ENCODE data around the gene RAB44.

The RAB44 gene

GRCh38 chr6:36765190-36765589 lies 67.6 kb downstream of the RAB44 start:
- Histone ChIP-seq H3K27me3 (ENCODE audit: control insufficient read depth, insufficient read depth, low read length) (no peaks in the 10 kb centered on the region), H3K9ac (ENCODE audit: low read depth, low read length) (no peak overlapping the region), H3K4me1 (ENCODE audit: control insufficient read depth, insufficient read depth, low read length) (peaks cover 6% of the 10 kb centered on the region), H3K36me3 (ENCODE audit: control insufficient read depth, insufficient read depth, low read length) (no peaks in the 10 kb centered on the region), H3K4me3 (ENCODE audit: low read depth, low read length) (no peak overlapping the region), H3K9me3 (ENCODE audit: control insufficient read depth, insufficient read depth, low read length) (no peaks in the 10 kb centered on the region)

GRCh38 chr6:36765594-36766398 lies 68.2 kb downstream of the RAB44 start:
- Histone ChIP-seq H3K27me3 (ENCODE audit: control insufficient read depth, insufficient read depth, low read length) (no peaks in the 10 kb centered on the region), H3K9ac (ENCODE audit: low read depth, low read length) (no peak overlapping the region), H3K4me3 (ENCODE audit: low read depth, low read length) (no peak overlapping the region), H3K4me1 (ENCODE audit: control insufficient read depth, insufficient read depth, low read length) (peaks cover 6% of the 10 kb centered on the region), H3K9me3 (ENCODE audit: control insufficient read depth, insufficient read depth, low read length) (no peaks in the 10 kb centered on the region), H3K36me3 (ENCODE audit: control insufficient read depth, insufficient read depth, low read length) (no peaks in the 10 kb centered on the region)

GRCh38 chr6:36766399-36766945 lies 68.8 kb downstream of the RAB44 start:
- H3K4me3 ChIP-seq (ENCODE audit: low read depth, low read length), result no peak overlapping the region
- H3K9me3 ChIP-seq (ENCODE audit: control insufficient read depth, insufficient read depth, low read length), result no peaks in the 10 kb centered on the region
- no peak overlapping the region for H3K9ac ChIP-seq (ENCODE audit: low read depth, low read length)
- no peaks in the 10 kb centered on the region for H3K36me3 ChIP-seq (ENCODE audit: control insufficient read depth, insufficient read depth, low read length)
- peaks cover 6% of the 10 kb centered on the region for H3K4me1 ChIP-seq (ENCODE audit: control insufficient read depth, insufficient read depth, low read length)
- no peaks in the 10 kb centered on the region for H3K27me3 ChIP-seq (ENCODE audit: control insufficient read depth, insufficient read depth, low read length)

GRCh38 chr6:36769183-36769675 lies 71.6 kb downstream of the RAB44 start:
- H3K36me3 ChIP-seq (ENCODE audit: control insufficient read depth, insufficient read depth, low read length), result no peaks in the 10 kb centered on the region
- no peaks in the 10 kb centered on the region for H3K27me3 ChIP-seq (ENCODE audit: control insufficient read depth, insufficient read depth, low read length)
- no peak overlapping the region for H3K9ac ChIP-seq (ENCODE audit: low read depth, low read length)
- peaks cover 7% of the 10 kb centered on the region for H3K4me1 ChIP-seq (ENCODE audit: control insufficient read depth, insufficient read depth, low read length)
- H3K4me3 ChIP-seq (ENCODE audit: low read depth, low read length), result no peak overlapping the region
- H3K9me3 ChIP-seq (ENCODE audit: control insufficient read depth, insufficient read depth, low read length), result no peaks in the 10 kb centered on the region

- H3K4me1 ChIP-seq (ENCODE audit: control insufficient read depth, insufficient read depth, low read length), result peaks cover 7% of the 10 kb centered on the region
Measured at GRCh38 chr6:36769676-36770499, 72.3 kb downstream of the RAB44 start.

GRCh38 chr6:36771145-36771544 lies 73.5 kb downstream of the RAB44 start:
- H3K27me3 ChIP-seq (ENCODE audit: control insufficient read depth, insufficient read depth, low read length), result peaks cover 3% of the 10 kb centered on the region
- H3K4me3 ChIP-seq (ENCODE audit: low read depth, low read length), result no peak overlapping the region
- H3K36me3 ChIP-seq (ENCODE audit: control insufficient read depth, insufficient read depth, low read length), result no peaks in the 10 kb centered on the region
- H3K9me3 ChIP-seq (ENCODE audit: control insufficient read depth, insufficient read depth, low read length), result no peaks in the 10 kb centered on the region
- no peak overlapping the region for H3K9ac ChIP-seq (ENCODE audit: low read depth, low read length)
- H3K4me1 ChIP-seq (ENCODE audit: control insufficient read depth, insufficient read depth, low read length), result peaks cover 7% of the 10 kb centered on the region

More at GRCh38 chr6:36769676-36770499, 72.3 kb downstream of the RAB44 start:
- H3K27me3 ChIP-seq (ENCODE audit: control insufficient read depth, insufficient read depth, low read length), result no peaks in the 10 kb centered on the region
- no peak overlapping the region for H3K9ac ChIP-seq (ENCODE audit: low read depth, low read length)
- no peaks in the 10 kb centered on the region for H3K36me3 ChIP-seq (ENCODE audit: control insufficient read depth, insufficient read depth, low read length)
- no peak overlapping the region for H3K4me3 ChIP-seq (ENCODE audit: low read depth, low read length)
- H3K9me3 ChIP-seq (ENCODE audit: control insufficient read depth, insufficient read depth, low read length), result no peaks in the 10 kb centered on the region

- no peaks in the 10 kb centered on the region for H3K9me3 ChIP-seq (ENCODE audit: control insufficient read depth, insufficient read depth, low read length)
- no peaks in the 10 kb centered on the region for H3K36me3 ChIP-seq (ENCODE audit: control insufficient read depth, insufficient read depth, low read length)
- H3K4me1 ChIP-seq (ENCODE audit: control insufficient read depth, insufficient read depth, low read length), result peaks cover 15% of the 10 kb centered on the region
- H3K27me3 ChIP-seq (ENCODE audit: control insufficient read depth, insufficient read depth, low read length), result peaks cover 7% of the 10 kb centered on the region
- H3K9ac ChIP-seq (ENCODE audit: low read depth, low read length), result no peak overlapping the region
- no peak overlapping the region for H3K4me3 ChIP-seq (ENCODE audit: low read depth, low read length)
Measured at GRCh38 chr6:36772397-36772796, 74.8 kb downstream of the RAB44 start.

GRCh38 chr6:36774331-36774730 lies 76.7 kb downstream of the RAB44 start:
- Histone ChIP-seq H3K27me3 (ENCODE audit: control insufficient read depth, insufficient read depth, low read length) (peaks cover 10% of the 10 kb centered on the region), H3K9ac (ENCODE audit: low read depth, low read length) (no peak overlapping the region), H3K4me3 (ENCODE audit: low read depth, low read length) (no peak overlapping the region), H3K9me3 (ENCODE audit: control insufficient read depth, insufficient read depth, low read length) (no peaks in the 10 kb centered on the region), H3K4me1 (ENCODE audit: control insufficient read depth, insufficient read depth, low read length) (peaks cover 21% of the 10 kb centered on the region), H3K36me3 (ENCODE audit: control insufficient read depth, insufficient read depth, low read length) (no peaks in the 10 kb centered on the region)

GRCh38 chr6:36776167-36776566 lies 78.5 kb downstream of the RAB44 start:
- H3K9ac ChIP-seq (ENCODE audit: low read depth, low read length), result no peak overlapping the region
- peaks cover 20% of the 10 kb centered on the region for H3K4me1 ChIP-seq (ENCODE audit: control insufficient read depth, insufficient read depth, low read length)
- H3K36me3 ChIP-seq (ENCODE audit: control insufficient read depth, insufficient read depth, low read length), result no peaks in the 10 kb centered on the region
- peaks cover 10% of the 10 kb centered on the region for H3K27me3 ChIP-seq (ENCODE audit: control insufficient read depth, insufficient read depth, low read length)
- H3K4me3 ChIP-seq (ENCODE audit: low read depth, low read length), result no peak overlapping the region
- no peaks in the 10 kb centered on the region for H3K9me3 ChIP-seq (ENCODE audit: control insufficient read depth, insufficient read depth, low read length)

- Histone ChIP-seq H3K9ac (ENCODE audit: low read depth, low read length) (no peak overlapping the region), H3K4me1 (ENCODE audit: control insufficient read depth, insufficient read depth, low read length) (peaks cover 16% of the 10 kb centered on the region), H3K9me3 (ENCODE audit: control insufficient read depth, insufficient read depth, low read length) (no peaks in the 10 kb centered on the region), H3K36me3 (ENCODE audit: control insufficient read depth, insufficient read depth, low read length) (no peaks in the 10 kb centered on the region), H3K4me3 (ENCODE audit: low read depth, low read length) (peak overlapping the region; percentile 52), H3K27me3 (ENCODE audit: control insufficient read depth, insufficient read depth, low read length) (peaks cover 10% of the 10 kb centered on the region)
Measured at GRCh38 chr6:36777801-36778200, 80.2 kb downstream of the RAB44 start.

GRCh38 chr6:36779227-36779626 lies 81.6 kb downstream of the RAB44 start:
- Histone ChIP-seq H3K4me1 (ENCODE audit: control insufficient read depth, insufficient read depth, low read length) (peaks cover 16% of the 10 kb centered on the region), H3K36me3 (ENCODE audit: control insufficient read depth, insufficient read depth, low read length) (no peaks in the 10 kb centered on the region), H3K9me3 (ENCODE audit: control insufficient read depth, insufficient read depth, low read length) (no peaks in the 10 kb centered on the region), H3K4me3 (ENCODE audit: low read depth, low read length) (no peak overlapping the region), H3K9ac (ENCODE audit: low read depth, low read length) (no peak overlapping the region), H3K27me3 (ENCODE audit: control insufficient read depth, insufficient read depth, low read length) (peaks cover 10% of the 10 kb centered on the region)

All from iPS-15b (cell line).